Activated CD4-positive, CD25-positive, alpha-beta regulatory T cell treated with anti-CD3 and anti-CD28 coated beads, Interleukin-2, amount 50 U/mL, for 24 hours (primary cell): ENCODE measurements around the gene CDC14B.

ENCODE experiments used
- ATAC-seq, 2 donors: fragments of 150-1000 bp; cut with Tn5 transposase; one replicate each; pipeline ENCODE4 v1.10.0; 2021; ENCODE audit warnings: mild to moderate bottlenecking in 1 of 2, moderate library complexity in 1 of 2

CDC14B gene

GRCh38 chr9:96500696-96501632 is 118.7 kb downstream of the CDC14B start:
- no peak for ATAC-seq

- ATAC-seq: no peak
Measured at GRCh38 chr9:96499257-96499656, 120.4 kb downstream of the CDC14B start.

- ATAC-seq: no peak
Measured at GRCh38 chr9:96498796-96499195, 120.8 kb downstream of the CDC14B start.

GRCh38 chr9:96497117-96497399 is 122.6 kb downstream of the CDC14B start:
- ATAC-seq: no peak

GRCh38 chr9:96496368-96497116 is 123.1 kb downstream of the CDC14B start:
- ATAC-seq: no peak

- ATAC-seq: no peak
Measured at GRCh38 chr9:96495341-96495740, 124.3 kb downstream of the CDC14B start.

- no peak for ATAC-seq
Measured at GRCh38 chr9:96494215-96494800, 125.3 kb downstream of the CDC14B start.

GRCh38 chr9:96493757-96494156 is 125.9 kb downstream of the CDC14B start:
- no peak for ATAC-seq

- no peak for ATAC-seq
Measured at GRCh38 chr9:96492993-96493531, 126.6 kb downstream of the CDC14B start.

GRCh38 chr9:96491880-96492525 is 127.6 kb downstream of the CDC14B start:
- no peak for ATAC-seq

GRCh38 chr9:96491079-96491879 is 128.4 kb downstream of the CDC14B start:
- peak; percentile 68 to 81 for ATAC-seq

- ATAC-seq: no peak
Measured at GRCh38 chr9:96490534-96491078, 129.0 kb downstream of the CDC14B start.

- no peak for ATAC-seq
Measured at GRCh38 chr9:96489482-96489979, 130.1 kb downstream of the CDC14B start.

GRCh38 chr9:96487949-96488348 is 131.7 kb downstream of the CDC14B start:
- no peak for ATAC-seq

- ATAC-seq: no peak
Measured at GRCh38 chr9:96487029-96487396, 132.6 kb downstream of the CDC14B start.

GRCh38 chr9:96486386-96487028 is 133.1 kb downstream of the CDC14B start:
- no peak for ATAC-seq

- no peak for ATAC-seq
Measured at GRCh38 chr9:96485280-96485679, 134.4 kb downstream of the CDC14B start.

- peak; percentile 78 to 88 for ATAC-seq
Measured at GRCh38 chr9:96484521-96484931, 135.1 kb downstream of the CDC14B start.

GRCh38 chr9:96483733-96484390 is 135.8 kb downstream of the CDC14B start:
- no peak for ATAC-seq

- no peak for ATAC-seq
Measured at GRCh38 chr9:96483197-96483596, 136.4 kb downstream of the CDC14B start.
